A673 (cell line): ENCODE data around the gene CITED1. TPM values are rescaled to one million over a fixed set of nuclear protein-coding genes. Genes with fewer than 3 reads are reported as not detected.

Source experiments
- BruUV-seq: library from RNA; stranded (reverse); fragments of 400-500 nt; replicated peaks from 2 replicates; lab custom pipeline; 2021; lab: Mats Ljungman, UMichigan
- CTCF ChIA-PET: fragments of 300-600 bp; sonication (Branson Sonifier 250); formaldehyde crosslinking; loops from one replicate; lab custom pipeline; 2022; ENCODE audit warnings: antibody characterized with exemption; lab: Charles Lee
- POLR2A ChIA-PET: fragments of 300-600 bp; sonication (Branson Sonifier 250); formaldehyde crosslinking; loops from one replicate; lab custom pipeline; 2022; ENCODE audit warnings: antibody characterized with exemption; ENCODE audit not compliant: low non-redundant PET; lab: Charles Lee
- DNase-seq: peaks from one replicate; pipeline ENCODE4 v3.0.0-alpha.2; 2015; ENCODE audit warnings: low spot score
- H3K27ac ChIP-seq: fragments of 200-600 bp; sonication (generic); 2 replicates; pipeline ENCODE4 v1.5.1; 2016; ENCODE audit warnings: mixed run types, low read depth, mild to moderate bottlenecking, mixed read lengths, antibody characterized with exemption, low read length; ENCODE audit not compliant: poor library complexity, severe bottlenecking
- H3K27me3 ChIP-seq: fragments of 200-600 bp; sonication (generic); replicated peaks from 2 replicates; pipeline ENCODE4 v1.6.1; 2017; ENCODE audit warnings: mixed run types, low read depth, mild to moderate bottlenecking, mixed read lengths, antibody characterized with exemption, low read length; ENCODE audit not compliant: insufficient read depth, poor library complexity
- H3K36me3 ChIP-seq: fragments of 200-600 bp; sonication (generic); 2 replicates; pipeline ENCODE4 v1.6.1; 2016; ENCODE audit warnings: mixed run types, mild to moderate bottlenecking, mixed read lengths, antibody characterized with exemption, low read length; ENCODE audit not compliant: insufficient read depth, poor library complexity, severe bottlenecking
- H3K4me1 ChIP-seq: fragments of 200-600 bp; sonication (generic); 2 replicates; pipeline ENCODE4 v1.6.1; 2017; ENCODE audit warnings: mixed run types, mild to moderate bottlenecking, mixed read lengths, antibody characterized with exemption, low read length; ENCODE audit not compliant: insufficient read depth, poor library complexity, severe bottlenecking
- H3K4me3 ChIP-seq: fragments of 200-600 bp; sonication (generic); 2 replicates; pipeline ENCODE4 v1.5.1; 2016; ENCODE audit warnings: low read depth, mixed run types, mild to moderate bottlenecking, mixed read lengths, low read length; ENCODE audit not compliant: poor library complexity, severe bottlenecking
- H3K9me3 ChIP-seq: fragments of 200-600 bp; sonication (generic); 2 replicates; pipeline ENCODE4 v1.6.1; 2016; ENCODE audit warnings: mixed run types, low read depth, mild to moderate bottlenecking, mixed read lengths, antibody characterized with exemption, low read length; ENCODE audit not compliant: poor library complexity, severe bottlenecking
- EZH2 ChIP-seq: fragments of 200-600 bp; sonication (generic); IDR thresholded peaks from 2 replicates; pipeline ENCODE4 v1.6.1; 2017; ENCODE audit warnings: borderline replicate concordance, low read depth, mild to moderate bottlenecking, mixed read lengths, antibody characterized with exemption, low read length; ENCODE audit not compliant: poor library complexity, severe bottlenecking
- intact Hi-C: fragments of 100-400 bp; cut with micrococcal nuclease; formaldehyde crosslinking; loops from one replicate; pipeline ENCODE4 v1.10.0; 2022; ENCODE audit not compliant: unreplicated experiment
- total RNA-seq: library from RNA; stranded (reverse); gene quantifications from 2 replicates; pipeline ENCODE4 v1.2.3, GENCODE V29; 2021
- TF ChIP-seq, protein P1 (sequence below): fragments of 300-800, 200-600 bp; sonication (generic); conservative IDR thresholded peaks from 2 replicates; pipeline ENCODE4 v1.5.1; 2017; ENCODE audit warnings: low read depth, mild to moderate bottlenecking, antibody characterized with exemption, low read length, moderate library complexity, mixed read lengths

The CITED1 gene
- total RNA-seq, 1 experiment from 2014 or later = 3.2 TPM

GRCh38 chrX:72268597-72269365 is 36.9 kb downstream of the CITED1 start:
- peaks cover 65% of the 10 kb centered on the region for H3K36me3 ChIP-seq
- BruUV-seq = no TSS peak
- intact Hi-C loops = no loop called here
- ChIA-PET POLR2A (no interaction called here), CTCF (no interaction called here)
- no peak for TF ChIP-seq EZH2
- TF ChIP-seq, protein P1, sequence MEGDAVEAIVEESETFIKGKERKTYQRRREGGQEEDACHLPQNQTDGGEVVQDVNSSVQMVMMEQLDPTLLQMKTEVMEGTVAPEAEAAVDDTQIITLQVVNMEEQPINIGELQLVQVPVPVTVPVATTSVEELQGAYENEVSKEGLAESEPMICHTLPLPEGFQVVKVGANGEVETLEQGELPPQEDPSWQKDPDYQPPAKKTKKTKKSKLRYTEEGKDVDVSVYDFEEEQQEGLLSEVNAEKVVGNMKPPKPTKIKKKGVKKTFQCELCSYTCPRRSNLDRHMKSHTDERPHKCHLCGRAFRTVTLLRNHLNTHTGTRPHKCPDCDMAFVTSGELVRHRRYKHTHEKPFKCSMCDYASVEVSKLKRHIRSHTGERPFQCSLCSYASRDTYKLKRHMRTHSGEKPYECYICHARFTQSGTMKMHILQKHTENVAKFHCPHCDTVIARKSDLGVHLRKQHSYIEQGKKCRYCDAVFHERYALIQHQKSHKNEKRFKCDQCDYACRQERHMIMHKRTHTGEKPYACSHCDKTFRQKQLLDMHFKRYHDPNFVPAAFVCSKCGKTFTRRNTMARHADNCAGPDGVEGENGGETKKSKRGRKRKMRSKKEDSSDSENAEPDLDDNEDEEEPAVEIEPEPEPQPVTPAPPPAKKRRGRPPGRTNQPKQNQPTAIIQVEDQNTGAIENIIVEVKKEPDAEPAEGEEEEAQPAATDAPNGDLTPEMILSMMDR = no peak
- no peaks in the 10 kb centered on the region for H3K9me3 ChIP-seq
- H3K4me1 ChIP-seq = no peaks in the 10 kb centered on the region
- no peak overlapping the region for H3K4me3 ChIP-seq
- no peak overlapping the region for H3K27ac ChIP-seq
- peak; percentile 38 for DNase-seq
- no peaks in the 10 kb centered on the region for H3K27me3 ChIP-seq

DNA sequence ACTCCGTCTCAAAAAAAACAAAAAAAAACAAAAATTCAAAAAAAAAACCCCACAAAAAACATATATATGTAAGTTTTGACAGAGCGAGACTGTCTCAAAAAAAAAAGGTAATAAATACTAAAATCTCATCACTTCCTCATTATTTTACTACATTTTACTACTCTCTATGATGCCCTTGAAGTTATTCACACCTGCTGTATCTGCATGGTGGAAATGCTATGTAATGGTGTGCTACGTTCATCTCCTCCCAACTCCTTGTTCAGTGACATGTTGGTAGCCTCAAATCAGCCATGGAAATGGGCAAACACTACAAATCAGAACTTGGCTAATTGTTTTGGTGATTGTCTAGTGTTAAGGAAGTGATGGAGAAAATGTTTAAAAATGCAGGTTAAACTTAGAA is 40.5 kb downstream of the CITED1 start:
- no peak for DNase-seq
- no peak for TF ChIP-seq EZH2
- TF ChIP-seq, protein P1 = no peak
- no peaks in the 10 kb centered on the region for H3K9me3 ChIP-seq
- H3K4me3 ChIP-seq = no peak overlapping the region
- H3K4me1 ChIP-seq = no peaks in the 10 kb centered on the region
- no peak overlapping the region for H3K27ac ChIP-seq
- ChIA-PET CTCF (no interaction called here), POLR2A (interaction anchor here (0.7 kb wide), 1 partner anchor 11 kb away, joined by 4 read pairs; no protein-coding TSS in a partner anchor)
- intact Hi-C loops = no loop called here
- H3K36me3 ChIP-seq = peaks cover 30% of the 10 kb centered on the region
- H3K27me3 ChIP-seq = no peaks in the 10 kb centered on the region
- BruUV-seq = no TSS peak

- ChIA-PET CTCF (interaction anchor here (0.6 kb wide), 1 partner anchor 244 kb away, joined by 4 read pairs; no protein-coding TSS in a partner anchor), POLR2A (no interaction called here)
- Histone ChIP-seq H3K4me1 (no peaks in the 10 kb centered on the region), H3K27ac (no peak overlapping the region), H3K4me3 (no peak overlapping the region), H3K27me3 (no peaks in the 10 kb centered on the region), H3K36me3 (no peaks in the 10 kb centered on the region), H3K9me3 (no peaks in the 10 kb centered on the region)
- DNase-seq = no peak
- no TSS peak for BruUV-seq
- TF ChIP-seq, protein P1 = no peak
- TF ChIP-seq EZH2 = no peak
- intact Hi-C loops = no loop called here
These were observed 43.6 kb downstream of the CITED1 start for GRCh38 chrX:72262077-72262476.
